Skeletal muscle tissue (tissue), 4 donors: Measurements from ENCODE around the gene KRTAP5-3. TPM values are rescaled to one million over a fixed set of nuclear protein-coding genes. Genes with fewer than 3 reads are reported as not detected.
A peak's percentile ranks its signal among the peaks of the same experiment; 100 is the strongest.

Source experiments
- H3K27ac ChIP-seq: one replicate; pipeline ENCODE4 v1.7.0; 2013; ENCODE audit warnings: mild to moderate bottlenecking, low read depth, low read length, inconsistent platforms
- H3K27me3 ChIP-seq, 3 donors: one replicate each; pipeline ENCODE4 v1.7.0; 2013; ENCODE audit warnings: low read length in 3 of 3; ENCODE audit not compliant: control insufficient read depth in 3 of 3, insufficient read depth in 3 of 3
- H3K36me3 ChIP-seq, 3 donors: one replicate each; pipeline ENCODE4 v1.7.0; 2013; ENCODE audit warnings: low read length in 3 of 3; ENCODE audit not compliant: control insufficient read depth in 3 of 3, insufficient read depth in 3 of 3
- H3K4me1 ChIP-seq, 3 donors: one replicate each; pipeline ENCODE4 v1.7.0; 2013; ENCODE audit warnings: low read length in 3 of 3, mild to moderate bottlenecking in 3 of 3; ENCODE audit not compliant: control insufficient read depth in 3 of 3, insufficient read depth in 3 of 3
- H3K4me3 ChIP-seq, 3 donors: one replicate each; pipeline ENCODE4 v1.7.0; 2013; ENCODE audit warnings: low read length in 3 of 3
- H3K9ac ChIP-seq, 3 donors: one replicate each; pipeline ENCODE4 v1.7.0; 2013; ENCODE audit warnings: low read length in 3 of 3, mild to moderate bottlenecking in 3 of 3, moderate library complexity in 2 of 3, low read depth in 1 of 3
- H3K9me3 ChIP-seq, 3 donors: one replicate each; pipeline ENCODE4 v1.7.0; 2013; ENCODE audit warnings: low read length in 3 of 3; ENCODE audit not compliant: control insufficient read depth in 3 of 3
- total RNA-seq: library from RNA; depleted of rRNA; stranded (reverse); fragments of >200 nt; gene quantifications from one replicate; pipeline ENCODE4 v1.2.3, GENCODE V29; 2014
- donor health status: Osteomylitis.

Gene KRTAP5-3
- total RNA-seq, 1 donor from 2014 or later: not detected

GRCh38 chr11:1562469-1563148, 45.7 kb downstream of the KRTAP5-3 start:
- peak overlapping the region in 1 of 3 donors; percentile 33 for H3K9ac ChIP-seq
- H3K4me1 ChIP-seq: peaks cover 23 to 77% (median 76%) of the 10 kb centered on the region in 3 donors
- H3K4me3 ChIP-seq: no peak overlapping the region
- H3K9me3 ChIP-seq: no peaks in the 10 kb centered on the region
- no peak overlapping the region for H3K27ac ChIP-seq
- H3K36me3 ChIP-seq: peaks cover 2 to 44% (median 13%) of the 10 kb centered on the region in 3 donors
- H3K27me3 ChIP-seq: no peaks in the 10 kb centered on the region

GRCh38 chr11:1561955-1562354, 46.3 kb downstream of the KRTAP5-3 start:
- no peaks in the 10 kb centered on the region for H3K9me3 ChIP-seq
- no peaks in the 10 kb centered on the region for H3K27me3 ChIP-seq
- no peak overlapping the region for H3K4me3 ChIP-seq
- H3K36me3 ChIP-seq: peaks cover 2 to 50% (median 16%) of the 10 kb centered on the region in 3 donors
- H3K9ac ChIP-seq: no peak overlapping the region
- H3K27ac ChIP-seq: no peak overlapping the region
- H3K4me1 ChIP-seq: peaks cover 18 to 71% (median 71%) of the 10 kb centered on the region in 3 donors

- Histone ChIP-seq H3K4me1 (peaks cover 17 to 64% (median 64%) of the 10 kb centered on the region in 3 donors), H3K4me3 (no peak overlapping the region), H3K27me3 (no peaks in the 10 kb centered on the region), H3K27ac (no peak overlapping the region), H3K9me3 (no peaks in the 10 kb centered on the region), H3K36me3 (peaks cover 2 to 51% (median 16%) of the 10 kb centered on the region in 3 donors), H3K9ac (peak overlapping the region in 1 of 3 donors; percentile 84)
Measured at GRCh38 chr11:1561266-1561665, 47.0 kb downstream of the KRTAP5-3 start.

- Histone ChIP-seq H3K27ac (no peak overlapping the region), H3K4me3 (peak overlapping the region in 1 of 3 donors; percentile 22), H3K9ac (peak overlapping the region in 2 of 3 donors; percentile 16 to 84), H3K36me3 (peaks cover 2 to 51% (median 16%) of the 10 kb centered on the region in 3 donors), H3K4me1 (peaks cover 17 to 59% (median 58%) of the 10 kb centered on the region in 3 donors), H3K9me3 (no peaks in the 10 kb centered on the region), H3K27me3 (no peaks in the 10 kb centered on the region)
Measured at GRCh38 chr11:1560649-1561251, 47.5 kb downstream of the KRTAP5-3 start.

- no peaks in the 10 kb centered on the region for H3K27me3 ChIP-seq
- H3K4me3 ChIP-seq: peak overlapping the region in 1 of 3 donors; percentile 29
- peaks cover 17 to 58% (median 53%) of the 10 kb centered on the region in 3 donors for H3K4me1 ChIP-seq
- no peaks in the 10 kb centered on the region for H3K9me3 ChIP-seq
- peak overlapping the region; percentile 89 for H3K27ac ChIP-seq
- peak overlapping the region in 2 of 3 donors; percentile 16 to 84 for H3K9ac ChIP-seq
- peaks cover 2 to 50% (median 16%) of the 10 kb centered on the region in 3 donors for H3K36me3 ChIP-seq
Measured at GRCh38 chr11:1560002-1560648, 48.1 kb downstream of the KRTAP5-3 start.

GRCh38 chr11:1559111-1559951, 48.9 kb downstream of the KRTAP5-3 start:
- Histone ChIP-seq H3K27ac (peak overlapping the region; percentile 89), H3K27me3 (no peaks in the 10 kb centered on the region), H3K4me1 (peaks cover 17 to 54% (median 47%) of the 10 kb centered on the region in 3 donors), H3K9me3 (no peaks in the 10 kb centered on the region), H3K36me3 (peaks cover 2 to 49% (median 16%) of the 10 kb centered on the region in 3 donors), H3K9ac (peak overlapping the region in 2 of 3 donors; percentile 71 to 84), H3K4me3 (peak overlapping the region in 2 of 3 donors; percentile 35 to 52)

GRCh38 chr11:1558775-1559110, 49.5 kb downstream of the KRTAP5-3 start:
- Histone ChIP-seq H3K36me3 (peaks cover 2 to 45% (median 16%) of the 10 kb centered on the region in 3 donors), H3K4me3 (peak overlapping the region in 2 of 3 donors; percentile 35 to 52), H3K9me3 (no peaks in the 10 kb centered on the region), H3K9ac (peak overlapping the region in 2 of 3 donors; percentile 71 to 84), H3K4me1 (peaks cover 17 to 53% (median 48%) of the 10 kb centered on the region in 3 donors), H3K27me3 (no peaks in the 10 kb centered on the region), H3K27ac (peak overlapping the region; percentile 89)

GRCh38 chr11:1557904-1558774, 50.1 kb downstream of the KRTAP5-3 start:
- Histone ChIP-seq H3K4me3 (peak overlapping the region in 1 of 3 donors; percentile 52), H3K9ac (peak overlapping the region in 2 of 3 donors; percentile 71 to 84), H3K27ac (peak overlapping the region; percentile 89), H3K36me3 (peaks cover 2 to 39% (median 15%) of the 10 kb centered on the region in 3 donors), H3K9me3 (no peaks in the 10 kb centered on the region), H3K27me3 (no peaks in the 10 kb centered on the region), H3K4me1 (peaks cover 23 to 56% (median 53%) of the 10 kb centered on the region in 3 donors)
